HepG2 (cell line): ENCODE data around the gene LLGL2. TPM values are rescaled to one million over a fixed set of nuclear protein-coding genes. Genes with fewer than 3 reads are reported as not detected.

Source experiments
- AFF4 ChIP-seq: sonication (generic); formaldehyde crosslinking; IDR thresholded peaks from 2 replicates; pipeline ENCODE4 v1.4.0; 2020; ENCODE audit warnings: missing genetic modification reagents
- ARNT ChIP-seq: fragments of 450-650 bp; IDR thresholded peaks from 2 replicates; pipeline ENCODE4 v1.6.1; 2017
- ATF3 ChIP-seq: sonication (generic); formaldehyde crosslinking; IDR thresholded peaks from 2 replicates; pipeline ENCODE4 v1.4.0; 2020; ENCODE audit warnings: missing genetic modification reagents
- ATF7-NPFF ChIP-seq: sonication (generic); formaldehyde crosslinking; IDR thresholded peaks from 2 replicates; pipeline ENCODE4 v1.8.1; 2023; ENCODE audit warnings: mild to moderate bottlenecking, low read depth, missing genetic modification reagents, moderate library complexity
- BCL6 ChIP-seq: IDR thresholded peaks from 2 replicates; pipeline ENCODE4 v1.6.1; 2016; ENCODE audit warnings: missing genetic modification reagents, missing compliant biosample characterization
- MTERF4 ChIP-seq: sonication (generic); formaldehyde crosslinking; IDR thresholded peaks from 2 replicates; pipeline ENCODE4 v1.8.0; 2023; ENCODE audit warnings: mild to moderate bottlenecking, missing genetic modification reagents
- NFYB ChIP-seq: sonication (generic); formaldehyde crosslinking; IDR thresholded peaks from 2 replicates; pipeline ENCODE4 v1.4.0; 2020; ENCODE audit warnings: missing genetic modification reagents
- SRSF1 ChIP-seq: fragments of 200-400 bp; formaldehyde crosslinking; optimal IDR thresholded peaks from 2 replicates; pipeline ENCODE3; 2017; ENCODE audit warnings: mild to moderate bottlenecking, low read depth, low read length, moderate library complexity
- TEF ChIP-seq: sonication (generic); formaldehyde crosslinking; IDR thresholded peaks from 2 replicates; pipeline ENCODE4 v1.5.0; 2020; ENCODE audit warnings: missing genetic modification reagents
- THRA ChIP-seq: sonication (generic); formaldehyde crosslinking; IDR thresholded peaks from 2 replicates; pipeline ENCODE4 v1.4.0; 2020; ENCODE audit warnings: missing genetic modification reagents, borderline replicate concordance
- TRIM22 ChIP-seq: fragments of 450-650 bp; IDR thresholded peaks from 2 replicates; pipeline ENCODE4 v1.6.1; 2017
- ZFP41 ChIP-seq: sonication (generic); formaldehyde crosslinking; IDR thresholded peaks from 2 replicates; pipeline ENCODE4 v1.4.0; 2020; ENCODE audit warnings: mild to moderate bottlenecking, missing genetic modification reagents, borderline replicate concordance
- ZNF124 ChIP-seq: sonication (generic); formaldehyde crosslinking; IDR thresholded peaks from 2 replicates; pipeline ENCODE4 v1.4.0; 2020; ENCODE audit warnings: missing genetic modification reagents
- ZNF280B ChIP-seq: sonication (generic); formaldehyde crosslinking; IDR thresholded peaks from 2 replicates; pipeline ENCODE4 v1.5.0; 2020; ENCODE audit warnings: missing genetic modification reagents, mild to moderate bottlenecking, borderline replicate concordance
- ZNF552 ChIP-seq: sonication (generic); formaldehyde crosslinking; IDR thresholded peaks from 2 replicates; pipeline ENCODE4 v1.9.0; 2022; ENCODE audit warnings: missing genetic modification reagents, mild to moderate bottlenecking, borderline replicate concordance
- ZNF761 ChIP-seq: sonication (generic); formaldehyde crosslinking; conservative IDR thresholded peaks from 2 replicates; pipeline ENCODE4 v1.4.0; 2020; ENCODE audit warnings: mild to moderate bottlenecking, missing genetic modification reagents
- polyA plus RNA-seq, 8 experiments: library from polyadenylated mRNA; depleted of rRNA in 3 of 8; stranded (reverse) in 7 of 8; unstranded in 1 of 8; fragments of >200 nt; fragmentation: Illumina TruSeq in 4 of 8; extraction: Trizol in 4 of 8; gene quantifications; 2 replicates each; pipeline versions ENCODE4 v1.2.1 to v1.2.3, GENCODE V29; 2011 to 2016; ENCODE audit warnings: low read depth in 4 of 8, missing spikeins in 1 of 8, mixed read lengths in 1 of 8; ENCODE audit not compliant: insufficient read depth in 1 of 8
- total RNA-seq, 5 experiments: library from RNA; depleted of rRNA; stranded (reverse); fragments of >200 nt; fragmentation: Illumina TruSeq; extraction: Trizol; gene quantifications; 2 replicates each; pipeline ENCODE4 v1.2.3, GENCODE V29; 2016; ENCODE audit warnings: low read depth in 1 of 5

The LLGL2 gene
- total and polyA plus RNA-seq, 2 of the 13 experiments (the other 11 are each of a cell fraction or from before 2014, with no cell fraction given) = 83.0 to 86.7 TPM

- TF ChIP-seq MTERF4 (CRISPR knock-in tag) = peak; percentile 84; the same call in 1 of the 2 replicates
- peak; percentile 89 for TF ChIP-seq THRA
- TF ChIP-seq ARNT = no peak
- TF ChIP-seq ZNF552 (CRISPR knock-in tag) = peak; percentile 65
- TF ChIP-seq SRSF1 = peak; percentile 71
- 0 out of 2 replicates have a peak, but pooled peaks have one; percentile 17 for TF ChIP-seq NFYB (CRISPR knock-in tag)
- TF ChIP-seq ZNF124 (CRISPR knock-in tag) = peak; percentile 89; the same call in 1 of the 2 replicates
- TF ChIP-seq TEF = no peak
- TF ChIP-seq ZFP41 (CRISPR knock-in tag) = 0 out of 2 replicates have a peak, but pooled peaks have one; percentile 37
- no peak for TF ChIP-seq ZNF761 (CRISPR knock-in tag)
- TF ChIP-seq ATF7-NPFF = peak; percentile 83
- no peak for TF ChIP-seq ATF3 (CRISPR knock-in tag)
- no peak for TF ChIP-seq AFF4 (CRISPR knock-in tag)
- TF ChIP-seq ZNF280B (CRISPR knock-in tag) = peak; percentile 83; the same call in 1 of the 2 replicates
- peak; percentile 79 for TF ChIP-seq BCL6 (CRISPR knock-in tag)
- no peak for TF ChIP-seq TRIM22
Observed at GRCh38 chr17:75511610-75512575, 13.6 kb upstream of the LLGL2 start (continued).
